HG03135 (cell line): ENCODE measurements around the gene SLC6A4.

Experiments
- ATAC-seq: cut with Tn5 transposase; IDR thresholded peaks from one replicate; pipeline ENCODE4 v1.9.1; 2021; ENCODE audit warnings: mild to moderate bottlenecking, moderate library complexity; ENCODE audit not compliant: unreplicated experiment

Gene SLC6A4

GRCh38 chr17:30235386-30236296 is at the start of gene SLC6A4:
SLC6A4 (minus strand) TSS chr17:30235697; CDS start chr17:30221958, 13,739 bp downstream.
- ATAC-seq, result no peak

GRCh38 chr17:30279156-30279555 is 43.7 kb upstream of the SLC6A4 start:
- ATAC-seq, result no peak

DNA sequence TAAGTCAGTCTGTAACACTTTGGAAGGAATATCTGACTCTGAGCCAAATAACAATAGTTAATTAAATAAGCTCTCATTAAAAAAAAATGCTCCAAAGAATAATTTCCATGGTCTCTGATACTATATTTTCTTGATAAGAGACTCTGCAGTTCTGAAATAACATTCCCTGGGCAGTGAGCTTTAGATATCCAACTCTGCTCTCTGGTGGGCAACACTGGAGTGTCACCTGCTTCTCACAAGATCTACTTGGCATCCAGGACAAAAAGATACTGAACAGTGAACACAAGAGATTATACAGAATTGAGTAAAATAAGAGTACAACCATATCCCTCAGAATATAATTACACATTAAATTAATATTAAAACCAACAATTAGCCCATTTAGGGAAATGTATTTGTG is 42.5 kb upstream of the SLC6A4 start:
- no peak for ATAC-seq

DNA sequence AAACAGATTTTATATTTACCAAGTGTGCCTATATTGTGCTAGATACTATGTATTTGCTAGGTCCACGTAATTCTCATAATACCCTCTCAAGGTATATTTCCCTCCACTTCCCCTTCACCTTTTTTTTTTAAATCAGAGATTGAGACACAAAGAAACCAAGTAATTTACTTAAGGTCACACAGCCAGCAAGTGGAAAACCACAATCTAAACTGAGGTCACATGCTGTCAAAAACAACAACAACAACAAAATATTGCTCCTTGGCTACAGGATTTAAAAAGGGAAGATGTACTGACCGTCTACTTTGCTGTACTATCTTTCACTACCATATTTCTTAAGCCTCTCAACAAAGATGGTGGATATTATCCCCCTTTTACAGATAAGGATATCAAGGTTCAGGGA is 40.4 kb upstream of the SLC6A4 start:
- ATAC-seq, result no peak

GRCh38 chr17:30274887-30275286 is 39.4 kb upstream of the SLC6A4 start:
- no peak for ATAC-seq

GRCh38 chr17:30273373-30273772 is 37.9 kb upstream of the SLC6A4 start:
- no peak for ATAC-seq

DNA sequence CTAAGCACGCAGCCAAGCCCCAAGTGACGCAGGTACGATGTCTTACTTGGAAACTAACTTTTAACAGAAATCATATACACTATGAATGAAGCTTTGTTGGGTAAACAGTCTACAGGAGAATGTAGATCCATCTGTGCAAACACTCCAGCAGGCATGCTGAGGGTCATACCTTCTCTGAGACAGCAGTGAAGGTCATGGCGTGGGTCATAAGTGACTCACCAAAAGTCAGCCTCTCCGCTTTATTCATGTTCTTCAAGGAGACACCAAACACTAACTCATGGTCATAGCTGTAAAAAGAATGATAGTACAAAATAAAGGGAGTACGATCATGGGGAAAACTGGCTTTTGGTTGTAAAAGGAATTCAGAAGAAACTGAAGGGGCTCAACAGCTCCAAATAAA is 35.6 kb upstream of the SLC6A4 start:
- no peak for ATAC-seq

DNA sequence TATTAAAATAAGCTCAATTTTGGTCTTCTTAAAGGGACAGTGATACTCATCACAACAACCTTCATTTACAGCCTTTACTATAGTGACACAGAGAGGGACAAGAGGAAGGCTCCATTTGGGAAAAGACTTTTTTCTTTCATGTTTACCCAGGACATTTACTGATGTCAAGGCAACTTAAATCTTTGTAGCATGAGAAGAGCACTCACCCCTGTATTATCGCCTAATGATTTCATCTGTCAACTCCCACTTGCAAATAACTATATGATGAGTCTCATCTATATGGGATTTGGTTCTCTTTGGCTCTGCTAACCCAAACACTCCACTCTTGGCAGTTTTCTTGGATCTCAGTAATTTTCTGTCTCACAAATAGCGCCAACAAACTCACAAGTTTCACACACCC is 32.1 kb upstream of the SLC6A4 start:
- ATAC-seq, result no peak

- ATAC-seq, result no peak
Observed at GRCh38 chr17:30263552-30264333, 28.2 kb upstream of the SLC6A4 start.

- ATAC-seq, result no peak
Observed at GRCh38 chr17:30256756-30257506, 21.4 kb upstream of the SLC6A4 start.

GRCh38 chr17:30254150-30254549 is 18.7 kb upstream of the SLC6A4 start:
- no peak for ATAC-seq

DNA sequence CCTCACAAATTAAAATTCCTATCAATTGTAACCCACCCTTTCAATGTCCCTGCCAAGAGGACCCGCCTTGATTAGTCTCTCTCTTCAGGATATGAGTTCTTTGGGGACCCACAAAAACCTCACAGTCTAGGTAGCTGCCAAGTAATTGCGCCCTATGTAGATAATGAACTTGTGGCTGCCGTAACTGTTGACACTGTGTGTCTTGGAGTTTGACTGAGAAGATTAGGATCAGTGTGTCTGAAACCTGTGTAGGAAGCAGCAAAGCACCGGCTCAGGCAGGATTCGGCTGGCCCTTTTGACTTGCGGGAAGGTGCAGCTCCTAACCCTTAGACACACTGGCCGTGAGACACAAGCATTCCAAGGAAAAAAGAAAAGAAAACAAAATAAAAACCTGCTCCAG is 17.8 kb upstream of the SLC6A4 start:
- no peak for ATAC-seq

DNA sequence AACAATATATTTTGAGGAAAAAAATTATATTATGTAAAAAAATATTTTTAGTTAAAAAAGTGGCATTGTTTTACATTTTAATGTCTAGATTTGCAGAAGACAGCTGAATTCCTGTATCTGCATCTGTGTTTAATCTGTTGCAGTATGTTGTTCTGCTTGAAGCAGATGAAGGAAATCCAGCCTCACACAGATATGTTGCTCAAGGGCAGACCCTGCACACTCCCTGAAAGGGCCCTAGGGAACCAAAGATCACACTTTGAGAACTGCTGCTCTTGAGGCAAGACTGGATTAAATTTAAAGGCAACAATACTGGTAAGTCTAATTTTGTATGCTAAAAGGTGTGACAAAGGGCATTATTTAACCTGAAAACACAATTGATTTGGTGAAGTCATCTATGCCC is 16.4 kb upstream of the SLC6A4 start:
- no peak for ATAC-seq

DNA sequence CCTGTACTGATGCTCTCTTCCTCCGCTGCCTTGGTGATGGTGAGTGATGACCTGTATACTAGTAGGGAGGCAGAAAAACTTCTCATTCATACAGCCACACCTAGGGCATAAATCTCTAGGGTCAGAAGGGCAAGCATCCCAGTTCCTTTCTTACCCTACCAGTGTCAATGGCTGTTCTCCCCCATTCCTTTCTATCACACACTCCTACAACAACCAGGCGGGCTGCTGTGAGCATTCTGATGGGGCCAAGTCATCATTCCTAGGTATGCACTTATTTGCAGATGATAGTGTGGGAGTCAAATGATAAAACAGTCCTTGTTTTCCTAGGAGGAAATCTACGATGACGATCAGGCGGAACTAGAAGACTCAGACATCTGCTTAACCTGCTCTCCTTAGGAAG is 14.0 kb upstream of the SLC6A4 start:
- ATAC-seq, result no peak

DNA sequence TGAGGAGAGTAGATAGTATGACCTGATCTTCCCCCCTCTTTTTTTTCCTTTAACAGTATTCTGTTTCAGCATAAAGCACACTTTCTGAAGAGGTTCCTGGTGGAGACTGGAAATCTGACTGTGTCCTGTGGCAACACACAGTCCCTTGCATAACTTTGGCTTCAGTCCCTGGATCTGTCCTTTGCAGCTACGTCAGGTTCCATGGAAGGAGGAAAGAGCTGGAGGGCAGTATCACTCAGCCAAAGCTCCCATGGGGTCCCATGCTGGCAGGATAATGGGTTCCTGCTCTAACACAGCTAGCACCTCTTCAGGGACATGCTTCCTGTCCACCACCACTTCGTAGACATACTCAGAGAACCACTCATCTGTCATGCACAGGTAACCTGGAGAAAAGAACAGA is 13.3 kb upstream of the SLC6A4 start:
- no peak for ATAC-seq

GRCh38 chr17:30246460-30246859 is 11.0 kb upstream of the SLC6A4 start:
- ATAC-seq, result no peak

DNA sequence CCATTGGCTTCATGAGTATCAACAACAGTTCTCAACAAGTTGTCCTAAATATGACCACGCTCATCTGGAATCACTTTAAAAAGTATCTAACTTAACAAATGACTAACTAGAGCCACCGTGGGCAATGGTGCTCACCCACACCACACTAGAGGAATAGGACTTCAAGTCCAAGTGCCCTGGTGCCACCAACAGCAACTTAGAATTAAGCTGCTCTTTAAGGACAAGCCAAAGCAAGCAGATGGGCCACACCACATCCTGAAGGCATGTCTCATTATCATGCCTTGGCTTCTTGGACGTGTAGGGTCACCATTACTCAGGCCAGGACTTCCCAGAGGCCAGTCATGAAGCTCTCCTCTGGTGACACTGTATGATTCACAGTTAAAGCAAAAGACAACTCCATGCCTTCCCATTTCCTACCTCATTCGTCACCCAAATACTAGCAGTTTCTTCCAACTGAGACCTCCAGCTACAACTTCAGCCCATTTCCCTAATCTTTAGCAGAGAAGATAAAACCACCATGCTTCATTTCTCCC is 9.4 kb upstream of the SLC6A4 start:
- no peak for ATAC-seq

DNA sequence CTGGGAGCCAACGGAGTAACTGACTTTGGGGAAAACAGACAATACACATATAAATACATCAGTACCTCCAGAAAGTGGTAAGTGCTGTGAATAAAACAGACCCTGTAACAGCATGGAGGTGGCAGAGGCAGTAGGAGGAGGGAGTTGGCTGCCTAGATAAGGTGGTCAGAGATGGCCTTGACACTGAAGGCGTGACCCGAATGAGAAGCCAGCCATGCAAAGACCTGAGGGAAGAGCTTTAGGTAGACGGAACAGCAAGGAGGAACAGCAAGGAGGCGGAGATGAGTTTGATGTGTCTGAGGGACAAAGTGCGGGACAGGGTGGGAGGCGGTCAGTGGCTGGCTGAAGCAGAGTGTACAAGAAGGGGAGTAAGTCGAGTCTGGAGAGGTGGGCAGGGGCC is 8.1 kb upstream of the SLC6A4 start:
- no peak for ATAC-seq

DNA sequence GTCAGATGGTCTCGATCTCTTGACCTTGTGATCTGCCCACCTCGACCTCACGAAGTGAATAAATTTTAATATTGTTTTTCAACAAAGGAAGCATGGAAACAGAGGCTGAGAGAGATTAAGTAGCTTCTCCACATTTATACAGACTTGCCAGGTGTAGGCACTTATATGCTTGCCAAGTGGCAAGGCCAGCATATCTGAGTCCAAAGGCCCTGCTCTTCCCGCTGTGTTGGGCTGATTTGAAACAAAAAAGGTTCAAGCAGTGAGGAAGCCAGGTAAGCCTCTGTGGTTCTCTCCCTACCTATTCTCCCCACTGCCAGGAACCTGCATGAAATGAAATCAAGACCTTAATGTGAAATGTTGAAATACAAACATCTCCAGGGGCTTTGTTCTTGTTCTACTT is 7.5 kb upstream of the SLC6A4 start:
- ATAC-seq, result no peak

- no peak for ATAC-seq
Observed at GRCh38 chr17:30241051-30241450, 5.6 kb upstream of the SLC6A4 start.

DNA sequence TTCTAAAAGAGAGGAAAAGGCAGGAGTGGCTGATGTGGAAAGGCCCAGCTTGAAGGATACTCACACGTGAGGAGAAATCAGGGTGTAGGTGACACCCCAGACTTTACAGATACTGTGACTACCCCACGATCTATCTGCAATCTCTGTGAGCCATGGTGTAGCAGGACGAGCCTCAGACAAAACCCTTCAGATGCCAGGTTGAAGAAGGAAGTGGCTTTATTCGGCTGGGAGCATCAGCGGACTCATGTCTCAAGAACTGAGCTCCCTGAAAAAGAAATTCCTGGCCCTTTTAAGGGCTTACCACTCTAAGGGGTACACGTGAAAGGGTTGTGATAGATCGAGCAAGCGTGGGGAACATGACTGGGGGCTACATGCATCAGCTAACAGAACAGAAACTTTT is 4.7 kb upstream of the SLC6A4 start:
- ATAC-seq, result no peak
